Esophagus muscularis mucosa (tissue), 4 donors: ENCODE data around the gene NUP98.

Experiments used
- CTCF ChIP-seq, 3 experiments: fragments of 200-600 bp in 2 of 3; fragments of 450-650 bp in 1 of 3; sonication (generic) in 2 of 3; IDR thresholded peaks; one replicate each; pipeline ENCODE4 v1.5.1; 2017 to 2019; ENCODE audit warnings: antibody characterized with exemption in 3 of 3, mild to moderate bottlenecking in 2 of 3, moderate library complexity in 1 of 3
- EP300 ChIP-seq: sonication (generic); formaldehyde crosslinking; IDR thresholded peaks from one replicate; pipeline ENCODE4 v1.6.1; 2017; ENCODE audit warnings: antibody characterized with exemption
- POLR2A ChIP-seq: fragments of 450-650 bp; IDR thresholded peaks from one replicate; pipeline ENCODE4 v1.6.1; 2017; ENCODE audit warnings: antibody characterized with exemption, moderate library complexity, mild to moderate bottlenecking, low read depth
- POLR2AphosphoS5 ChIP-seq, 2 donors: sonication (generic); formaldehyde crosslinking; IDR thresholded peaks; one replicate each; pipeline ENCODE4 v1.6.1; 2017; ENCODE audit warnings: antibody characterized with exemption in 2 of 2

GRCh38 chr11:3843326-3843725 lies 46.0 kb upstream of the NUP98 start:
- TF ChIP-seq CTCF (IDR thresholded peaks at IDR 0.05) (no peak), EP300 (no peak), POLR2A (no peak), POLR2AphosphoS5 (IDR thresholded peaks at IDR 0.05) (no peak)
